HG02678 (cell line): Measurements from ENCODE around the gene ASB8.
"Not testable (repeated sequence)": the region's sequence is repeated elsewhere in the genome, so short reads cannot be mapped to it uniquely, and the experiment has no call there.

Experiments
- ATAC-seq: cut with Tn5 transposase; IDR thresholded peaks from one replicate; pipeline ENCODE4 v1.9.1; 2021; ENCODE audit warnings: mild to moderate bottlenecking, moderate library complexity; ENCODE audit not compliant: unreplicated experiment

Gene ASB8

GRCh38 chr12:48142818-48143674 is 14.3 kb downstream of the ASB8 start:
- ATAC-seq = no peak

GRCh38 chr12:48135027-48135426 is 22.3 kb downstream of the ASB8 start:
- ATAC-seq = no peak

GRCh38 chr12:48132826-48133225 is 24.5 kb downstream of the ASB8 start:
- no peak for ATAC-seq

GRCh38 chr12:48131517-48131916 is 25.8 kb downstream of the ASB8 start:
- no peak for ATAC-seq

GRCh38 chr12:48129376-48129775 is 27.9 kb downstream of the ASB8 start:
- ATAC-seq = no peak

- no peak for ATAC-seq
Observed at GRCh38 chr12:48128800-48129199, 28.5 kb downstream of the ASB8 start.

- ATAC-seq = no peak
Observed at GRCh38 chr12:48126953-48127630, 30.2 kb downstream of the ASB8 start.

- no peak for ATAC-seq
Observed at GRCh38 chr12:48125985-48126384, 31.3 kb downstream of the ASB8 start.

GRCh38 chr12:48125542-48125941 is 31.8 kb downstream of the ASB8 start:
- ATAC-seq = not testable (repeated sequence)

GRCh38 chr12:48123169-48123568 is 34.1 kb downstream of the ASB8 start:
- no peak for ATAC-seq

- ATAC-seq = no peak
Observed at GRCh38 chr12:48122065-48122834, 35.1 kb downstream of the ASB8 start.

GRCh38 chr12:48121522-48121921 is 35.8 kb downstream of the ASB8 start:
- no peak for ATAC-seq

- ATAC-seq = no peak
Observed at GRCh38 chr12:48119834-48120195, 37.5 kb downstream of the ASB8 start.

- ATAC-seq = peak; percentile 100
Observed at GRCh38 chr12:48119078-48119833, 38.1 kb downstream of the ASB8 start, which contains the start of gene PFKM. PFKM (plus strand) TSS chr12:48119364; CDS start chr12:48122775, 3,411 bp downstream.

GRCh38 chr12:48118284-48118871 is 38.9 kb downstream of the ASB8 start:
- no peak for ATAC-seq

GRCh38 chr12:48115957-48116356 is 41.4 kb downstream of the ASB8 start:
- no peak for ATAC-seq

GRCh38 chr12:48111312-48111693 is 46.0 kb downstream of the ASB8 start:
- ATAC-seq = not testable (repeated sequence)

GRCh38 chr12:48110691-48111311 is 46.5 kb downstream of the ASB8 start:
- no peak for ATAC-seq

- ATAC-seq = no peak
Observed at GRCh38 chr12:48109424-48109823, 47.9 kb downstream of the ASB8 start.
